Stimulated activated CD8-positive, alpha-beta memory T cell treated with anti-CD3 and anti-CD28 coated beads, Interleukin-15, amount 100 ng/mL, for 24 hours (primary cell): ENCODE data around the gene ARHGAP26.
"Not testable (repeated sequence)": the region's sequence is repeated elsewhere in the genome, so short reads cannot be mapped to it uniquely, and the experiment has no call there.

Experiments
- DNase-seq: peaks from one replicate; pipeline ENCODE4 v3.0.0-alpha.2; 2020; ENCODE audit warnings: low read depth

The ARHGAP26 gene

DNA sequence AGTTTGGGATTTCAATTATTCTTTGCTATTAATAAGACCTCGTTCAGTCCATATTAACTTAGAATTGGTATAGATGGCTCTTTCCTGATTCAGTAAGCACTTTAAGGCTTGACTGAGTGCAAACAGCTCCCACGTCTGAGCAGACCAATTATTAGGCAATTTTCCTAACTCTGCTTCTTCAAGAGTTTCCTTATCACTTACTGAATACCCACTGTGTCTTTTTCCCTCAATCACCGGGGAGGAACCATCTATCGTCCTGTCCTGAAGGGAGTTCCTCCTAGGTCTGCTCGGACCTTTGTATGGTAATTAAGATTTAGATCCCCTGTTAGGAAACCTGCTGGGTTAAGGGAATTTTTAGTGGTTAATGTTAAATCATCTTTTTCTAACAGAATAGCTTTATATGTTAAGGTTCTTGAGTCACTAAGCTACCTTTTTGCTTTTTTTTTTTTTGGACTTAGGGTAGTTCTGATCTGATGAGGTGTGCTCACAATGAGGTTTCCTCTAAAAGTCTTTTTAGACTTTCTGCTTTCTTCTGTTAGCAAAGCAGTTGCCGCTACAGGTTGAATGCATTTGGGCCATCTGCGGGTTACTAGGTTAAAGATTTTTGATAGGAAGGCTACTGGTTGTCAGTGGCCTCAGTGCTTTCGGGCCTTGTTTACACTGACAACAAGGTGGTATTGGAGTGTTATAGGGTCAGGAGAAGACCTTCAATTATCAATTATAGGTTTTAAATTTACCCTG is 322.7 kb downstream of the ARHGAP26 start:
- not testable (repeated sequence) for DNase-seq

DNA sequence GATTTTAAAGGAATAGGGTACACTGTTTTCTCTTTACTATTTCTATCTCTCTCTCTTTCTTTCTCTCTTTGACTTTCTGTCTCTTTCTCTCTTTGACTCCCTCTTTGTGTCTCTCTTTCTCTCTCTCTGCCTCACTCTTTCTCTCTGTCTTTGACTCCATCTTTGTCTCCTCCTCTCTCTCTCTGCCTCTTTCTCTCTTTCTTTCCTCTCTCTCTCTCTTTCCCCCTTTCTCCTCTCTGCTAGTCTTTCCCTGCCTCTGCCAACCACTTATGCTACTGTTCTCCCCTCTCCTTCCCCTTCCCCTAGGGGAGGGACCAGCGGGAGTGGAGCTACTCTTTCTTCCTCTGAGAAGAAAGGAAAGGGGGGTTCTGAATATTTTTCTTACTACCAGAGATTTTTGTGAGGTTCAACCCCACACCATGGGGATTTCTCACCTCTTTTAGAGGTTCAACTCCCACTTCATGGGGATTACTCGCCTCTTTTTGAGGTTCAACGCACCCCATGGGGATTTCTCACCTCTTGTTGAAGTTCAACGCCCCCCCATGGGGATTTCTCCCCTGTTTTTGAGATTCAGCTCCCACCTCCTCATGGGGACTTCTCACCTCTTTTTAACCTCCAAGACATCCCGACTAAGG is 323.4 kb downstream of the ARHGAP26 start:
- no peak for DNase-seq

DNA sequence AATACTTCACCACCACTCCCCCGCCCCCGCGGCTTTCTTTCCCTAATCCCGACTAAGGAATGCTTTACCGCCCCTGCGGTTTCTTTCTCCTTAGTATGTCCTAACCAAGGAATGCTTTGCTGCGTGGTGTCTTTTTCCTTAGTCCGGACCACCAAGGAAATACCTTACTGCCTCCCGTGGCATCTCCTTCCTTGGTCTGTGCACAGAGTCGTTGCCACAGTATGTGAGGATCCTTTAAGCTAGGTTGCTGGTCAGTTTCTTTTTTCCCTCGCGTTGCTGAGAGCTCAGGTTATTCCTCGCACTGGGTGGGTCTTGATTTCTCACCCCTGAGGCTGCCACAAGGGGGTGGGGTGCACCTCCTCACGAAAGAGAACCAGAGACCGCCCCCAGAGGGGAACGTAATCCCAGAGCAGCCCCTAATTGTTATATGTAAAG is 323.9 kb downstream of the ARHGAP26 start:
- no peak for DNase-seq

DNA sequence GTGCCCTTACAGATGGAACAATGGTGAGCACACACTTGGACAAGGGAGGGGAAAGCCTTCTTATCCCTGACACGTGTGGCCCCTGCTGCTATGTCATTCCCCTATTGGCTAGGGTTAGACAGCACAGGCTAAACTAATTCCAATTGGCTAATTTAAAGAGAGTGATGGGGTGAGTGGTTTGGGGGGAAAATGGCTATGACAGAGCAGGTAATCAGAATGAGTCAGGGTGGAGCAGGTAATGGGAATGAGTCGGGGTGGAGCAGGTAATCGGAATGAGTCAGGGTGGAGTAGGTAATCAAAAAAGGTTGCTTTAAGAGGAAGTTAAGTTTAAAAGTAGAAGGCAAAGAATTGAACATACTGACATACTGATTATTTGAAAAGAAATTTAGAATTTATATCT is 324.4 kb downstream of the ARHGAP26 start:
- not testable (repeated sequence) for DNase-seq

- no peak for DNase-seq
Measured at GRCh38 chr5:143101121-143101520, 330.9 kb downstream of the ARHGAP26 start.

DNA sequence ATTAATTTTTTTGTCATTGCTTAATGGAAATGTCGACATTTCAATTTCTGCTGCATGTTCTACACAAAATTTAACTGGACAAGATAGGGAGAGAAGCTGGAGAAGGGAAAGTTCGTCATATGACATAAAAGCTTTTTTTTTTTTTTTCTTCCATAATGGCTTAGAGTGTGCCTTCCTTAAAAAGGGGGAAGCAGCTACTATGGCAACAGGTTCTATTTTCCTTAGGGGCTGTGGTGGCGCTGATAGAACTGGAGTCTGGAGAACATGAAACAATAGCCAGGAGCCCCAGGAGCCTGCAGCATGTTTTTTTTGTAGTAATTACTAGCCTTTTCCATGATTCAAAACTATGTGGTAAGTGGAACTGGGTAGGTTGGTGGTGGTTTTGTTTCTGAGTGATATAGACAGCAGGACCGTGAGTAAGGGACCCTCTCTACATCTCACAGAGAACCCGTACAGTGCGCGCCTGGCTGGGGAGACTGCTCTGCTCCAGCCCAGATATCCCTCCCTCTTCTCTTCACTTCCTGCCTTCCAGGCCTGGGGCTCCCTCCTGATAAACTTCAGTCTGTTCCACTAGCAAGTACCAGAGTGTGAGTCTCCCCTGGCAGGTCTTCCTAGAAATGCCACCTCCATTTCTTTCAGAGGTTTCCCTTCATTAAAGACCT is 331.7 kb downstream of the ARHGAP26 start:
- no peak for DNase-seq

DNA sequence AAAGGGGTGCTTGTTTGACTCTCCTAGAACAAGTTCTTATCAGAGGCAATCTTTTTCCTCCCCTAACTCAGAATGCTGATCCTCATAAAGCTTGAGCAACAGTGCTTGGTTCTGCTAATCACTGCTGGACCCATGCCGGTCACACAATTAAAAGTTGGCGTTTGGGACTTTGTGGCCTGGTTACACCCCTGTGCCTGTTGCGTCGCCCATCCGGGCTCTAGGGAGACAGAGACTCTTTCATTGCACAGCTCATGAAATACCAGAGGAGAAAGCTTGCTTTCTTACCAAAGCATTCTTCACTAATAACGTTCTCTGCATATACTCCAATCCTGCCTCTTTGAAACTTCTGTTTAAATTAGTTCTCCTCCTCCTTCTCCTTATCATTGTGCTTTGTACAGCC is 332.2 kb downstream of the ARHGAP26 start:
- DNase-seq = no peak

GRCh38 chr5:143105216-143105905 is 335.2 kb downstream of the ARHGAP26 start:
- no peak for DNase-seq

DNA sequence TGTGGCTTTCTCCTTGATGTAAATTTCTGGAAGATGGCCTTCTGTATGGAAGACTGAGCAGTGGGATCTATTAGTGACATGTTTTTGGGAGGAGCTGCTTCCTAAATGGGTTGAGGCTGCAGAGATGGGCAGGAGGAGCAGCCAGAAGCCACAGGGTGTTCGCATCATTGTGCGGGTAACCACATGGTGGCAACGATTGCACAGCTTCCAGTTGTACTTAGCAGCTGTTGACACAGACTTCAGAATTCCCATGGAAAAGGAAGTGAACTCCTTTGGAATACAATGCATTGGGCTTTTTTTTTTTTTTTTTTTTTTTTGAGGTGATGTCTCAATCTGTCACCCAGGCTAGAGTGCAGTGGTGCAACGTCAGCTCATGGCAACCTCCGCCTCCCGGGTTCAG is 336.0 kb downstream of the ARHGAP26 start:
- no peak for DNase-seq

- DNase-seq = no peak
Measured at GRCh38 chr5:143108498-143109128, 338.4 kb downstream of the ARHGAP26 start.

DNA sequence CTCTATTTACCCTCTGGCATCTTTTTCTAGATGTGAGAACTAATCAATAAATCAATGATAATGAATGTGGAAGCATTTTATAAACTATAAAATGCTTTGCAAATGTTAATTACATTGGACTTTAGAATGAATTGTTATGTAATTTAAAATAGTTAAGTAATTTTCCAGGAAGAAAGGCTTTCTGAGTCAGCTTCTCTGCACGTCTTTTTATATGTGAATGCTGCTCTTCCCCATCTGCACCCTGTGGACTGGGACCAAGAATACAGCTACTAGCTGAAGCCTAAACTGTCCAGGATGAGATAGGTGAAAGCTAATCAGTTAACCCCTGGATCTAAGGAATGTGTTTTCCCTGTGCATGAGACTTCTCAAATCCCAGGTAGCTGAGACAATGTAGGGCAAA is 340.4 kb downstream of the ARHGAP26 start:
- DNase-seq = no peak

GRCh38 chr5:143111799-143112198 is 341.6 kb downstream of the ARHGAP26 start:
- DNase-seq = no peak

GRCh38 chr5:143113461-143113860 is 343.3 kb downstream of the ARHGAP26 start:
- no peak for DNase-seq

DNA sequence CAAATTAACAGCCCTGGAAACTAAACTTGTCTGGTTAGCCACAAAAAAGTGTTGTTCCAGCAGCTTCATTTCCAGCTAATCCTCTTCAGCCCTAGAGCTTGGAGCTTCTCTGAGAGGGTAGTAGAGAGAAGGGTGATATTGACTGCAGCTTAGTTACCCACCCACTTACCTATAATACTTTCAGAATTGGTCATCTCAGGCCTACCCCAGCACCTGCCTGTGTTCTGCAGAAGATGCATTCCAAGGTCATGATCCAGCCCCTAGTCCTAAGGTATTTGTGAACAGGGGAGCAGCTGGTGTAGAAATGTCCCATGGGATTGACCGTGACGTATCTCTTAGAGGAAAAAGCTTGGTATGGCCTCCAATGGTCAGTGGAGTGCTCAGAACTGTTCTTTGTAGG is 344.3 kb downstream of the ARHGAP26 start:
- no peak for DNase-seq

GRCh38 chr5:143115381-143115780 is 345.2 kb downstream of the ARHGAP26 start:
- DNase-seq = no peak

- DNase-seq = no peak
Measured at GRCh38 chr5:143116814-143117213, 346.6 kb downstream of the ARHGAP26 start.

GRCh38 chr5:143117821-143118220 is 347.6 kb downstream of the ARHGAP26 start:
- no peak for DNase-seq

DNA sequence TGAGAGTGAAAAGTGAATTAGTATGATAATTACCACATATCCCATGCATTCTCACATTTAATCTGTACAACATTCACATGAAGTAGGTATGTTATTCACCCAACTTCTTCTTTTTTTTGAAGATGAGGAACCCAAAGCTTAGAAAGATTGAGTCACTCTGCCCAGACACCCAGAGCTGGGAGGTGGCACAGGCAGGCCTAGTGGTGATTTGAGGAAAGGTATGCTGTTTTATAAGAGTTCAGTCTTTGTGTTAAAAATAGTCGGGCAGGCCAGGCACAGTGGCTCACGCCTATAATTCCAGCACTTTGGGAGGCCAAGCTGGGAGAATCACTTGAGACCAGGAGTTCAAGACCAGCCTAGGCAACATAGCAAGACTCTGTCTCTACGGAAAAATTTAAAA is 348.0 kb downstream of the ARHGAP26 start:
- no peak for DNase-seq

DNA sequence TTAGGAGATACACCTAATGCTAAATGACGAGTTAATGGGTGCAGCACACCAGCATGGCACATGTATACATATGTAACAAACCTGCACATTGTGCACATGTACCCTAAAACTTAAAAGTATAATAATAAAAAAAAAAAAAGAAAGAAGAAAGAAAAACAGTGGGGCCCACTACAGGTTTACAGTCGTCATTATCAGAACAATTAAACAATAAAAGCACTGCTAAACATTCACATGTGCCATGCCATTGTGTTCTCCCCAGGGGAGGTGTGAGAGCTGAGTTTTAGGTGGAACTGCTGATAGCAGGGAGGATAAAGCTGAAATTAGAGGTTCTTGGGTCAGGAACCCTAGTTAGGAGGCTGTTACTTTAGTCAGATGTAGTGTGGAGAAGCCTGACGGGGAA is 348.6 kb downstream of the ARHGAP26 start:
- DNase-seq = not testable (repeated sequence)

DNA sequence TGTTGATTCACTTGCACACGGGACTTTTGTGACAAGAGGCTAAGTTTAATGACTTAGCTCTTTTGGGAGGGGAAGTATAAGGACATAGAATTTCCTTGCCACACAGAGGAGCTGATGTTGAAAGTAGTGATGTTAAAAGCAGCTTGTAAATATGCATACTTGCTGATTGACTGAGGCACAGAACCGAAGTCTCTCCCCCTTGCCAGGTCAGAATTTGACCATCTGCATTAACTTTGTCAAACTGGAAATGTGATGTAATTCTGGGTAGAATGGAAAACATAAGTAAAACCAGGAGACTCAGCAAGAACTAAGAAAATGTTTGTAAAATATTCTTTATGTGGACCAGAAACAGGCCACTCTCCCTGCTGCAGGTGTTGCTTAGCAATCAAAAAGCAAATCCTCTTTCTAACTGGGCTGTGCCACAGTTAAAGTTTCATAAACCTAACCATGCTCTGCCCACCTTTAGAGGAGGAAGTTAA is 349.2 kb downstream of the ARHGAP26 start:
- DNase-seq = no peak

DNA sequence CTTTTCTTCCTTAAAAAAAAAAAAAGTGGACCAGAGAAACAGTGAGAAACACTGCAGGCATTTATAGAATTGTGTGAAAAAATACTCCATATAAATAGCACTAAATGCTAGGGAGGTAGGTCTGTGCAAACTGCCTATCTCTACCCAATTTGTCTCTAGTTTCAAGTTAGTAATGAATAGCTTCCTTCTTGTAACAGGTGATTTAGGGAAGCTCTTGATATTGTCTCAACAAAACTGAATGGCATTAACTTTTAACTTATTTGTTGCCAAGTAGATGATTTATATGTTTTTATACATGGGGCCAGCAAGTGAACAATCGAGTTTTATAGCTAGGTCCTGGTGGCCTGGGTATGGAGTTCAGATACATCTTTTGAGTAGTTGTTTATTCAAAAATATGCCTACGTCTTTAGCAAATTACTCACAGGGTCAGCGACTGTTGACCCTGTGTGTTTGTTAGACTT is 349.7 kb downstream of the ARHGAP26 start:
- DNase-seq = no peak
